B cell (primary cell): Measurements from ENCODE around the gene DRC1. TPM values are rescaled to one million over a fixed set of nuclear protein-coding genes. Genes with fewer than 3 reads are reported as not detected.

Source experiments
- ATAC-seq: fragments of 200-7000 bp; cut with Tn5 transposase; one replicate; pipeline ENCODE4 v1.10.0; 2021; ENCODE audit warnings: low read depth, mild to moderate bottlenecking, moderate number of reproducible peaks, moderate library complexity
- CTCF ChIA-PET: fragments of 350-600 bp; sonication (Branson Sonifier 250); formaldehyde crosslinking; loops from one replicate; lab custom pipeline; 2021; ENCODE audit warnings: antibody characterized with exemption, inconsistent platforms; lab: Charles Lee
- POLR2A ChIA-PET: fragments of 350-600 bp; sonication (Branson Sonifier 250); formaldehyde crosslinking; loops from one replicate; lab custom pipeline; 2021; ENCODE audit warnings: antibody characterized with exemption; lab: Charles Lee
- DNase-seq: peaks from one replicate; pipeline ENCODE4 v3.0.0; 2013
- H2AFZ ChIP-seq: 2 replicates; pipeline ENCODE4 v1.6.1; 2012; ENCODE audit warnings: mild to moderate bottlenecking, low read depth, low read length; ENCODE audit not compliant: insufficient read depth, poor library complexity, severe bottlenecking
- H3K27ac ChIP-seq, 2 donors: 1 replicate in 1 of 2; 2 replicates in 1 of 2; pipeline ENCODE4 v1.5.1; 2012 to 2013; ENCODE audit warnings: low read length in 2 of 2, mild to moderate bottlenecking in 2 of 2, moderate library complexity in 1 of 2
- H3K27me3 ChIP-seq, 4 experiments: fragments of 200-600 bp in 1 of 4; sonication (generic) in 1 of 4; replicated peaks in 1 of 4; 1 replicate in 2 of 4; 2 replicates in 2 of 4; pipeline versions ENCODE4 v1.6.1 to v1.7.0; 2013 to 2016; ENCODE audit warnings: low read length in 3 of 4, mild to moderate bottlenecking in 2 of 4, mixed read lengths in 1 of 4, moderate library complexity in 1 of 4; ENCODE audit not compliant: insufficient read depth in 4 of 4, control insufficient read depth in 3 of 4; ENCODE audit errors: control extremely low read depth in 1 of 4
- H3K36me3 ChIP-seq, 2 experiments: replicated peaks in 1 of 2; 1 replicate in 1 of 2; 2 replicates in 1 of 2; pipeline versions ENCODE4 v1.6.1 to v1.7.1; 2013; ENCODE audit warnings: low read length in 1 of 2; ENCODE audit not compliant: insufficient read depth in 2 of 2, control insufficient read depth in 1 of 2; ENCODE audit errors: control extremely low read depth in 1 of 2, extremely low read depth in 1 of 2
- H3K4me1 ChIP-seq, 2 donors: fragments of 200-600 bp in 1 of 2; sonication (generic) in 1 of 2; 1 replicate in 1 of 2; 2 replicates in 1 of 2; pipeline versions ENCODE4 v1.5.1 to v1.6.1; 2013 to 2017; ENCODE audit warnings: low read length in 2 of 2; ENCODE audit not compliant: control insufficient read depth in 2 of 2, insufficient read depth in 2 of 2
- H3K4me2 ChIP-seq: replicated peaks from 2 replicates; pipeline ENCODE3; 2012; ENCODE audit warnings: mild to moderate bottlenecking, low read depth, low read length; ENCODE audit not compliant: poor library complexity, severe bottlenecking
- H3K4me3 ChIP-seq, 5 experiments: fragments of 200-600 bp in 1 of 5; sonication (generic) in 1 of 5; 1 replicate in 3 of 5; 2 replicates in 2 of 5; pipeline versions ENCODE4 v1.5.1 to v1.7.0; 2011 to 2016; ENCODE audit warnings: low read length in 4 of 5, mild to moderate bottlenecking in 4 of 5, low read depth in 2 of 5, control low read depth in 1 of 5, moderate library complexity in 1 of 5; ENCODE audit not compliant: insufficient read depth in 1 of 5; ENCODE audit errors: control extremely low read depth in 1 of 5, extremely low read depth in 1 of 5
- H3K79me2 ChIP-seq: fragments of 200-600 bp; sonication (generic); one replicate; pipeline ENCODE4 v1.6.0; 2016; ENCODE audit warnings: low read length; ENCODE audit not compliant: control insufficient read depth, insufficient read depth
- H3K9ac ChIP-seq: fragments of 200-600 bp; sonication (generic); 2 replicates; pipeline ENCODE4 v1.6.1; 2017; ENCODE audit warnings: mild to moderate bottlenecking, low read length, moderate library complexity
- H3K9me3 ChIP-seq, 3 donors: one replicate each; pipeline versions ENCODE4 v1.6.1 to v1.7.1; 2013; ENCODE audit warnings: low read length in 2 of 3; ENCODE audit not compliant: control insufficient read depth in 2 of 3, insufficient read depth in 1 of 3; ENCODE audit errors: control extremely low read depth in 1 of 3
- H4K20me1 ChIP-seq: 2 replicates; pipeline ENCODE4 v1.6.0; 2012; ENCODE audit warnings: mild to moderate bottlenecking, low read length; ENCODE audit not compliant: insufficient read depth, control insufficient read depth, poor library complexity, severe bottlenecking
- H3K27ac Mint-ChIP-seq: one replicate; pipeline ENCODE4 v1.8.0; 2021; ENCODE audit warnings: mixed read lengths
- H3K27me3 Mint-ChIP-seq: one replicate; pipeline ENCODE4 v1.8.0; 2021; ENCODE audit warnings: mixed read lengths
- H3K4me1 Mint-ChIP-seq: one replicate; pipeline ENCODE4 v1.8.0; 2021; ENCODE audit warnings: mixed read lengths
- H3K4me3 Mint-ChIP-seq: one replicate; pipeline ENCODE4 v1.8.0; 2021; ENCODE audit warnings: mixed read lengths
- H3K9me3 Mint-ChIP-seq: one replicate; pipeline ENCODE4 v1.8.0; 2022; ENCODE audit warnings: mixed read lengths; ENCODE audit not compliant: insufficient read depth
- EZH2 ChIP-seq: IDR thresholded peaks from 2 replicates; pipeline ENCODE4 v1.6.1; 2012; ENCODE audit warnings: borderline replicate concordance, low read depth, mild to moderate bottlenecking, moderate library complexity, low read length; ENCODE audit not compliant: insufficient read depth, poor library complexity, severe bottlenecking
- WGBS: methylation state at CpG from one replicate; pipeline ENCODE4 v1.1.5; 2013; ENCODE audit warnings: missing lambda C conversion rate; ENCODE audit not compliant: insufficient coverage; 5-methylcytosine and 5-hydroxymethylcytosine counted together
- intact Hi-C: fragments of 100-400 bp; cut with micrococcal nuclease; formaldehyde crosslinking; loops from one replicate; pipeline ENCODE4 v1.10.0; 2022
- polyA plus RNA-seq: library from polyadenylated mRNA; depleted of rRNA; stranded (reverse); fragments of >200 nt; gene quantifications from 2 replicates; pipeline ENCODE4 v1.2.3, GENCODE V29; 2012
- total RNA-seq, 2 donors: library from RNA; stranded (reverse); fragments of 120-200 nt in 1 of 2; gene quantifications; 1 replicate in 1 of 2; 2 replicates in 1 of 2; pipeline versions ENCODE4 v1.2.3 to v1.2.4, GENCODE V29; 2013 to 2022
- TF ChIP-seq, protein P1 (sequence below): fragments of 200-600 bp; IDR thresholded peaks from one replicate; pipeline ENCODE4 v1.8.0; 2022; ENCODE audit warnings: antibody characterized with exemption, mild to moderate bottlenecking

DRC1 gene
- total and polyA plus RNA-seq, 2 donors (not counting 1 experiment from before 2014, with no cell fraction given), result not detected

DNA sequence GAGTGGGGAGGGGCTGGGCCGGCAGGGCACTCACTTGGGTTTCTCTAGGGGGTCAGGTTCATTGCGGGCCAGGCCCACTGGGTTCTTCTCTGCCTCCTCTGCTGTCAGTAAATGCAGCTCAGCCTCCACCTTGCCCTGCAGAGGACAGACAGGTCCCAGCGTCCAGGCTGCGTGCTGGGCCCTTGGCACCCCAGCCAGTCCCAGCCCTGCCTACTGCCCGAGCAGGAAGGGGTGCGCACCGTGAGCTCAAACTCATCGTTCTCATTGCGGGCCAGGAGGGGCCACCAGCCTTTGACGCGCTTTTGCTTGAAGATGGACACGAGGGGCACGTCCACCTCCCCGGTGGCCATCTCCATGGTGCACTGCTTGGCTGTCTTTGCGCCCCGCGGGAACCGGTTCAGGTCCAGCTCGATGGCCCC lies 58.9 kb downstream of the DRC1 start:
- Histone ChIP-seq H3K79me2 (no peaks in the 10 kb centered on the region), H2AFZ (no peak overlapping the region), H3K27ac (no peak overlapping the region), H3K4me3 (no peak overlapping the region), H3K27me3 (no peaks in the 10 kb centered on the region), H3K4me2 (no peak overlapping the region), H3K9ac (no peak overlapping the region), H3K4me1 (no peaks in the 10 kb centered on the region), H3K36me3 (no peaks in the 10 kb centered on the region), H4K20me1 (no peaks in the 10 kb centered on the region), H3K9me3 (no peaks in the 10 kb centered on the region)
- H3K4me1 Mint-ChIP-seq, result no peaks in the 10 kb centered on the region
- no peak overlapping the region for H3K27ac Mint-ChIP-seq
- no peaks in the 10 kb centered on the region for H3K9me3 Mint-ChIP-seq
- H3K4me3 Mint-ChIP-seq, result no peak overlapping the region
- DNase-seq (no peak), ATAC-seq (no peak)
- POLR2A ChIA-PET, result no interaction called here
- 96% methylated on average over 19 of the region's 19 CpGs for WGBS
- no peaks in the 10 kb centered on the region for H3K27me3 Mint-ChIP-seq
- intact Hi-C loops, result no loop called here
- CTCF ChIA-PET, result no interaction called here
- TF ChIP-seq EZH2, result no peak
- TF ChIP-seq, protein P1, sequence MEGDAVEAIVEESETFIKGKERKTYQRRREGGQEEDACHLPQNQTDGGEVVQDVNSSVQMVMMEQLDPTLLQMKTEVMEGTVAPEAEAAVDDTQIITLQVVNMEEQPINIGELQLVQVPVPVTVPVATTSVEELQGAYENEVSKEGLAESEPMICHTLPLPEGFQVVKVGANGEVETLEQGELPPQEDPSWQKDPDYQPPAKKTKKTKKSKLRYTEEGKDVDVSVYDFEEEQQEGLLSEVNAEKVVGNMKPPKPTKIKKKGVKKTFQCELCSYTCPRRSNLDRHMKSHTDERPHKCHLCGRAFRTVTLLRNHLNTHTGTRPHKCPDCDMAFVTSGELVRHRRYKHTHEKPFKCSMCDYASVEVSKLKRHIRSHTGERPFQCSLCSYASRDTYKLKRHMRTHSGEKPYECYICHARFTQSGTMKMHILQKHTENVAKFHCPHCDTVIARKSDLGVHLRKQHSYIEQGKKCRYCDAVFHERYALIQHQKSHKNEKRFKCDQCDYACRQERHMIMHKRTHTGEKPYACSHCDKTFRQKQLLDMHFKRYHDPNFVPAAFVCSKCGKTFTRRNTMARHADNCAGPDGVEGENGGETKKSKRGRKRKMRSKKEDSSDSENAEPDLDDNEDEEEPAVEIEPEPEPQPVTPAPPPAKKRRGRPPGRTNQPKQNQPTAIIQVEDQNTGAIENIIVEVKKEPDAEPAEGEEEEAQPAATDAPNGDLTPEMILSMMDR, result no peak

DNA sequence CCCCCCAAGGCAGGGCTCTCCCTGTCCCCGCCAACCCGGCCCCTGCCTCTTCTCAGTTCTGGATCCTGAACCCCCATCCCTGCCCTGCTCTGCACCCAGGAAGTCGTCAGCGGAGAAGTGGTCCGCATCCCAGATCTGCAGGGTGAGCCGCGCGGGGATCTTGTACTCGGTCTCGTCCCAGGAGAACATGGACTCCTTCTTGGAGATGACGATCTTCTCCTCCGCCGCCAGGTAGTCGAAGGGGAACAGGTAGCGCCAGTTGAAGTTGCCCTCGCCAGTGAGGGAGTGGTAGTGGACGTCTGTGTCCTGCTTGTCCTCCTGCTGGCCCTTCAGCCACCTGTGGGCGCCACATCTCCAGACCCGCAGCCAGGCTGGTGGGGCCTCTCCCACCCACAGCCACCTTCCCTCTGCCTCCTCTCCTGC lies 59.9 kb downstream of the DRC1 start:
- no peaks in the 10 kb centered on the region for H3K4me1 ChIP-seq
- POLR2A ChIA-PET, result no interaction called here
- WGBS, result 83% methylated on average over 11 of the region's 19 CpGs
- ATAC-seq (no peak), DNase-seq (no peak)
- H4K20me1 ChIP-seq, result no peaks in the 10 kb centered on the region
- Mint-ChIP-seq H3K27me3 (no peaks in the 10 kb centered on the region), H3K4me3 (no peak overlapping the region), H3K9me3 (no peaks in the 10 kb centered on the region), H3K27ac (no peak overlapping the region), H3K4me1 (no peaks in the 10 kb centered on the region)
- intact Hi-C loops, result no loop called here
- H2AFZ ChIP-seq, result no peak overlapping the region
- no peak overlapping the region for H3K27ac ChIP-seq
- H3K4me3 ChIP-seq, result no peak overlapping the region
- CTCF ChIA-PET, result no interaction called here
- H3K4me2 ChIP-seq, result no peak overlapping the region
- no peak for TF ChIP-seq EZH2
- TF ChIP-seq, protein P1, result no peak
- H3K27me3 ChIP-seq, result no peaks in the 10 kb centered on the region
- H3K79me2 ChIP-seq, result no peaks in the 10 kb centered on the region
- H3K36me3 ChIP-seq, result no peaks in the 10 kb centered on the region
- H3K9ac ChIP-seq, result no peak overlapping the region
- H3K9me3 ChIP-seq, result no peaks in the 10 kb centered on the region
